Hippocampal formation (tissue), 2 donors: ENCODE results near the gene ACER1.
A peak's percentile ranks its signal among the peaks of the same experiment; 100 is the strongest.
"Not testable (repeated sequence)": the region's sequence is repeated elsewhere in the genome, so short reads cannot be mapped to it uniquely, and the experiment has no call there.

Experiments
- DNase-seq, 2 donors: peaks; one replicate each; lab custom pipeline; 2025; lab: John Stamatoyannopoulos, UW

The ACER1 gene

GRCh38 chr19:6287269-6287885 is 46.0 kb downstream of the ACER1 start:
- DNase-seq, result no peak

GRCh38 chr19:6286676-6287075 is 46.7 kb downstream of the ACER1 start:
- no peak for DNase-seq

- DNase-seq, result not testable (repeated sequence)
Measured at GRCh38 chr19:6282393-6282792, 51.0 kb downstream of the ACER1 start.

- peak; percentile 96 to 97 for DNase-seq
Measured at GRCh38 chr19:6279931-6280591, 53.4 kb downstream of the ACER1 start, which contains the start of gene MLLT1. Gene MLLT1 (minus strand): TSS chr19:6279975. CDS start chr19:6279784, 191 bp downstream.

GRCh38 chr19:6279620-6279930 is 53.8 kb downstream of the ACER1 start:
- DNase-seq, result no peak

GRCh38 chr19:6278740-6279619 is 54.4 kb downstream of the ACER1 start:
- DNase-seq, result no peak

GRCh38 chr19:6278051-6278450 is 55.4 kb downstream of the ACER1 start:
- no peak for DNase-seq

GRCh38 chr19:6276447-6276846 is 57.0 kb downstream of the ACER1 start:
- no peak for DNase-seq

GRCh38 chr19:6275170-6275744 is 58.2 kb downstream of the ACER1 start:
- DNase-seq, result no peak

- no peak for DNase-seq
Measured at GRCh38 chr19:6274756-6275155, 58.7 kb downstream of the ACER1 start.

- DNase-seq, result peak; percentile 32 to 35
Measured at GRCh38 chr19:6273701-6274601, 59.5 kb downstream of the ACER1 start.

- no peak for DNase-seq
Measured at GRCh38 chr19:6272913-6273600, 60.4 kb downstream of the ACER1 start.

GRCh38 chr19:6272411-6272791 is 61.0 kb downstream of the ACER1 start:
- DNase-seq, result no peak

- peak; percentile 47 to 52 for DNase-seq
Measured at GRCh38 chr19:6271721-6272410, 61.5 kb downstream of the ACER1 start.

GRCh38 chr19:6271251-6271650 is 62.2 kb downstream of the ACER1 start:
- DNase-seq, result no peak

GRCh38 chr19:6270822-6271221 is 62.6 kb downstream of the ACER1 start:
- DNase-seq, result no peak

GRCh38 chr19:6270076-6270745 is 63.2 kb downstream of the ACER1 start:
- no peak for DNase-seq

GRCh38 chr19:6269101-6269886 is 64.1 kb downstream of the ACER1 start:
- no peak for DNase-seq

GRCh38 chr19:6268382-6268771 is 65.0 kb downstream of the ACER1 start:
- DNase-seq, result no peak
